ENCODE results near the gene PYY.

GRCh38 chr17:43986225-43986981 is 32.7 kb upstream of the PYY start:
- TF ChIP-seq CTCF (IDR thresholded peaks at IDR 0.05; ENCODE audit: low read length), result no peak
- no peak for TF ChIP-seq EZH2phosphoT487 (IDR thresholded peaks at IDR 0.05; ENCODE audit: low read length)
